PFSK-1 (cell line): ENCODE data around the gene TBC1D22A.

Experiments used
- POLR2AphosphoS5 ChIP-seq: IDR thresholded peaks from 2 replicates; pipeline ENCODE4 v1.6.1; 2012; ENCODE audit warnings: low read depth, mild to moderate bottlenecking, control low read depth, low read length, moderate library complexity
- TAF1 ChIP-seq: IDR thresholded peaks from 2 replicates; pipeline ENCODE4 v1.6.1; 2012; ENCODE audit warnings: low read length, control low read depth, borderline replicate concordance; ENCODE audit not compliant: insufficient read depth

GRCh38 chr22:47190957-47191670 is 428.7 kb downstream of the TBC1D22A start:
- TF ChIP-seq POLR2AphosphoS5 (no peak), TAF1 (no peak)
